KMS-11 (cell line): ENCODE measurements around the gene TANC1.

Source experiments
- H2AFZ ChIP-seq: fragments of 200-600 bp; sonication (generic); 2 replicates; pipeline ENCODE4 v1.6.1; 2016; ENCODE audit warnings: antibody characterized with exemption, mixed run types, low read depth
- H3K27ac ChIP-seq: fragments of 200-600 bp; sonication (generic); 2 replicates; pipeline ENCODE4 v1.6.1; 2016; ENCODE audit warnings: mild to moderate bottlenecking, mixed run types
- H3K27me3 ChIP-seq: fragments of 200-600 bp; sonication (generic); 2 replicates; pipeline ENCODE4 v1.6.1; 2017; ENCODE audit warnings: mild to moderate bottlenecking, low read depth, mixed run types, moderate library complexity; ENCODE audit not compliant: insufficient read depth
- H3K36me3 ChIP-seq: fragments of 200-600 bp; sonication (generic); 2 replicates; pipeline ENCODE4 v1.6.1; 2017; ENCODE audit warnings: mild to moderate bottlenecking, mixed run types; ENCODE audit not compliant: insufficient read depth
- H3K4me1 ChIP-seq: fragments of 200-600 bp; sonication (generic); 2 replicates; pipeline ENCODE4 v1.6.1; 2016; ENCODE audit warnings: mild to moderate bottlenecking, low read depth, mixed run types; ENCODE audit not compliant: poor library complexity, severe bottlenecking
- H3K4me2 ChIP-seq: fragments of 200-600 bp; sonication (generic); 2 replicates; pipeline ENCODE4 v1.7.0; 2016; ENCODE audit warnings: mild to moderate bottlenecking, mixed run types
- H3K4me3 ChIP-seq: fragments of 200-600 bp; sonication (generic); IDR thresholded peaks from 2 replicates; pipeline ENCODE4 v1.6.1; 2017; ENCODE audit warnings: low read depth, low read length, mixed read lengths; ENCODE audit not compliant: insufficient read depth
- H3K79me2 ChIP-seq: fragments of 200-600 bp; sonication (generic); 2 replicates; pipeline ENCODE4 v1.6.1; 2016; ENCODE audit warnings: low read depth, mixed run types; ENCODE audit not compliant: insufficient read depth
- H3K9ac ChIP-seq: fragments of 200-600 bp; sonication (generic); 2 replicates; pipeline ENCODE4 v1.6.1; 2016; ENCODE audit warnings: mild to moderate bottlenecking, mixed run types
- H4K20me1 ChIP-seq: fragments of 200-600 bp; sonication (generic); 2 replicates; pipeline ENCODE4 v1.6.1; 2016; ENCODE audit warnings: mild to moderate bottlenecking, mixed run types; ENCODE audit not compliant: insufficient read depth
- TF ChIP-seq, protein P1 (sequence below): fragments of 200-600 bp; sonication (generic); conservative IDR thresholded peaks from 2 replicates; pipeline ENCODE4 v1.6.1; 2017; ENCODE audit warnings: low read depth, mild to moderate bottlenecking, antibody characterized with exemption, low read length, moderate library complexity, mixed read lengths

Gene TANC1

DNA sequence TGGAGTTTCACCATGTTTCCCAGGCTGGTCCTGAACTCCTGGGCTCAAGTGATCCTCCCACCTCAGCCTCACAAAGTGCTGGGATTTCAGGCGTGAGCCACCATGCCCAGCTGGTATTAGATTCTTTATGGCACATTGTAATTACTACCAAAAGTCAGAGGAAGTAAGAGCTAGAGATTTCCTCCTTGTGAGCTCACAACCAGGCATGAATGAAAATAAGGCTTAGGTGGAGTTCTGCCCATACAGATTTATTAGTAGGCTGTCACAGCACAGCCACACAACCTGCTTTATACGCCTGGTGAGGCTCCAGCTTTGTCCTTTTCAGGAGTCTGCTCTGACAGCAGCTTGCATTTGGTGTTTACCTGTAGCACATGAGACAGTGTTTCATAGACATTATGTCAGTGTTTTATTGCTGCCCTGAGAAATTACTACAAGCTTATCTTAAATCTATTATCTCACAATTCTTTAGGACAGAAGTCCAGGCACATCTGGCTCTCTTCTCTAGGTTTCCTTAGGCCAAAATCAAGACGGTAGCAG lies 156.6 kb downstream of the TANC1 start:
- Histone ChIP-seq H3K79me2 (peaks cover 26% of the 10 kb centered on the region), H3K27me3 (no peaks in the 10 kb centered on the region), H3K36me3 (no peaks in the 10 kb centered on the region), H3K4me2 (no peak overlapping the region), H4K20me1 (no peaks in the 10 kb centered on the region), H3K27ac (no peak overlapping the region), H3K4me1 (peaks cover 47% of the 10 kb centered on the region), H2AFZ (no peak overlapping the region), H3K9ac (no peak overlapping the region), H3K4me3 (no peak overlapping the region)
- TF ChIP-seq, protein P1, sequence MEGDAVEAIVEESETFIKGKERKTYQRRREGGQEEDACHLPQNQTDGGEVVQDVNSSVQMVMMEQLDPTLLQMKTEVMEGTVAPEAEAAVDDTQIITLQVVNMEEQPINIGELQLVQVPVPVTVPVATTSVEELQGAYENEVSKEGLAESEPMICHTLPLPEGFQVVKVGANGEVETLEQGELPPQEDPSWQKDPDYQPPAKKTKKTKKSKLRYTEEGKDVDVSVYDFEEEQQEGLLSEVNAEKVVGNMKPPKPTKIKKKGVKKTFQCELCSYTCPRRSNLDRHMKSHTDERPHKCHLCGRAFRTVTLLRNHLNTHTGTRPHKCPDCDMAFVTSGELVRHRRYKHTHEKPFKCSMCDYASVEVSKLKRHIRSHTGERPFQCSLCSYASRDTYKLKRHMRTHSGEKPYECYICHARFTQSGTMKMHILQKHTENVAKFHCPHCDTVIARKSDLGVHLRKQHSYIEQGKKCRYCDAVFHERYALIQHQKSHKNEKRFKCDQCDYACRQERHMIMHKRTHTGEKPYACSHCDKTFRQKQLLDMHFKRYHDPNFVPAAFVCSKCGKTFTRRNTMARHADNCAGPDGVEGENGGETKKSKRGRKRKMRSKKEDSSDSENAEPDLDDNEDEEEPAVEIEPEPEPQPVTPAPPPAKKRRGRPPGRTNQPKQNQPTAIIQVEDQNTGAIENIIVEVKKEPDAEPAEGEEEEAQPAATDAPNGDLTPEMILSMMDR: no peak

DNA sequence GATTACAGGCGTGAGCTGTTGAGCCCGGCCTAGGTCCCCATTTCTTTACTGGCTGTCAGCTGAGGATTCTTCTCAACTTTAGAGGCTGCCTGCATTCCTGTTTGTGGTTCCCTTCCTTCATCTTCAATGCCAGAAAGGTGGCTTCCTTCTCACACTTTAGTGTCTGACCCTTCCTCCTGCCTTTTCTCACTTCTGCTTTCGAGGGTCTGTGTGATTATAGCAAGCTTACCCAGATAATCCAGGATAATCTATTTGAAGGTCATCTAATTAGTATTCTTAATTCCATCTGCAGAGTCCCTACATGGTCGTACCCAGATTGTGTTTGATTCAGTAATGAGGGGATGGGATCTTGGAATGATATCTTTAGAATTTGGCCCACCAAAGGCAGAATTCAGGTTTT lies 157.4 kb downstream of the TANC1 start:
- H3K27me3 ChIP-seq: no peaks in the 10 kb centered on the region
- H4K20me1 ChIP-seq: no peaks in the 10 kb centered on the region
- H3K27ac ChIP-seq: no peak overlapping the region
- no peak overlapping the region for H3K9ac ChIP-seq
- H3K4me1 ChIP-seq: peaks cover 38% of the 10 kb centered on the region
- peaks cover 19% of the 10 kb centered on the region for H3K79me2 ChIP-seq
- no peak overlapping the region for H3K4me3 ChIP-seq
- no peaks in the 10 kb centered on the region for H3K36me3 ChIP-seq
- no peak overlapping the region for H3K4me2 ChIP-seq
- TF ChIP-seq, protein P1: no peak
- H2AFZ ChIP-seq: no peak overlapping the region

DNA sequence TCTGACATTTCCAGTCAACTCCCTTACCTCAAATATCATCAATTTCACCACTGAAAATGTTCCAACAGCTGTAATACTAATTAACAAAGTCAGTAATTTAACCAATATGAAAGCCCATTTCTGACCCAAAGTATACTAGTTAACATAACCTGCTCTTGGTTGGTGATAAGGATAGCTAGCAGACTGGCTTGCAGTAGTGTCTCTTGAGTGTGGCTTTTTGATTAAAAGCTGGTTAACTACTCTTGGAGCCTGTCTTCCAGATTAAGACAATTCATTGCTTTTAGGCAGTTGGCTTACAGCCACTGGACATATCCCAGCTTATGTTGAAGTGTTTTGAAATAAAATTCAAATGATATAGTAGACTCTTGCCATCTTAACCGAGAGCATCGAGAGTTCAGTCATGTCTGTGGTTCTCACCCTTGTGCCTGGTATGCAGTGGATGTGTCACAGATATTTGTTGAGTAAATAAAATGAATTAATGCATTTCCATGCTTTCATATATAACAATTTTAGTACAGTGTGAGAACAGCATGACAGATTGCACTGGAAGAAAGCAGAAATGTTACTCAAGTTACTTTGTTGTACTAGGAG lies 158.1 kb downstream of the TANC1 start:
- Histone ChIP-seq H3K9ac (no peak overlapping the region), H3K4me3 (no peak overlapping the region), H3K27me3 (no peaks in the 10 kb centered on the region), H4K20me1 (no peaks in the 10 kb centered on the region), H3K79me2 (peaks cover 14% of the 10 kb centered on the region; the same call in 1 of the 2 replicates), H3K36me3 (no peaks in the 10 kb centered on the region), H3K4me2 (no peak overlapping the region), H3K4me1 (peaks cover 31% of the 10 kb centered on the region), H3K27ac (no peak overlapping the region), H2AFZ (no peak overlapping the region)
- TF ChIP-seq, protein P1: no peak

DNA sequence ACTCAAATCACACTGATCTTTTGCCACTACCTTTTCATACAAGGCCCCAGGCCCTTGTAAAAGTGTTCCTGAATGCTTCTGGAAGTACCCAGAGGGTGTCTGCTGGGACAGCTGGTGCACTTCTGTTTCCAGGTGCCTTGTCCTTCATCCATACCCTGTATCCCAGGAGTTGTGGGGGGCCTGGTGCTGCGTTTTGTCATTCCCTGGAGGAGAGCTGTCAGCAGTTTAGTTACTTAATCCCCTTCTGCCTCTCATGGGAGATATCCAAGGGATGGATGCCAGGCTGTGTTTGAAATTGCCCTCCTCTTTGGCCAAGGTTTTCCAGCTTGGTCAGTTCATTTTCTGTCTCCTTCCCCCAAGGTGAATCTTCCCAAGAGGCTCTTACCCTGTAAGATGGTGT lies 159.8 kb downstream of the TANC1 start:
- Histone ChIP-seq H3K4me2 (no peak overlapping the region), H4K20me1 (no peaks in the 10 kb centered on the region), H2AFZ (no peak overlapping the region), H3K27ac (no peak overlapping the region), H3K4me1 (peaks cover 19% of the 10 kb centered on the region), H3K4me3 (no peak overlapping the region), H3K36me3 (no peaks in the 10 kb centered on the region), H3K9ac (no peak overlapping the region), H3K79me2 (peaks cover 7% of the 10 kb centered on the region; the same call in 1 of the 2 replicates), H3K27me3 (no peaks in the 10 kb centered on the region)
- TF ChIP-seq, protein P1: no peak
